Measurements from ENCODE around the gene YAP1. TPM values are rescaled to one million over a fixed set of nuclear protein-coding genes. Genes with fewer than 3 reads are reported as not detected.

The YAP1 gene
- total and polyA plus RNA-seq, 2 donors (not counting 1 experiment from before 2014, with no cell fraction given): 116 to 169 TPM

GRCh38 chr11:102073253-102073652 is 37.0 kb upstream of the YAP1 start:
- no peaks in the 10 kb centered on the region for H4K20me1 ChIP-seq (ENCODE audit: control insufficient read depth, extremely low read depth, insufficient read depth, low read length)
- no peak overlapping the region for H3K4me3 ChIP-seq (replicated peaks in 1 of 4; ENCODE audit: control extremely low read depth in 1 of 4, insufficient read depth in 1 of 4, low read depth in 3 of 4, low read length in 4 of 4)
- no peak overlapping the region for H3K27ac ChIP-seq (ENCODE audit: insufficient read depth, low read length)
- no peaks in the 10 kb centered on the region for H3K79me2 ChIP-seq (ENCODE audit: control insufficient read depth, insufficient read depth, low read length)
- H3K9ac ChIP-seq (ENCODE audit: insufficient read depth, low read length): no peak overlapping the region
- H3K27me3 ChIP-seq (ENCODE audit: control insufficient read depth, insufficient read depth, low read length): no peaks in the 10 kb centered on the region
- no peak for DNase-seq (ENCODE audit: low read depth in 2 of 2)
- H3K36me3 ChIP-seq (ENCODE audit: control insufficient read depth, insufficient read depth, low read length): no peaks in the 10 kb centered on the region
- no peak overlapping the region for H2AFZ ChIP-seq (ENCODE audit: low read length)
- H3K4me2 ChIP-seq (ENCODE audit: extremely low read depth, insufficient read depth, low read length): no peak overlapping the region
- no peaks in the 10 kb centered on the region for H3K9me3 ChIP-seq (ENCODE audit: control insufficient read depth, insufficient read depth, low read depth, low read length)
- no peaks in the 10 kb centered on the region for H3K4me1 ChIP-seq (ENCODE audit: control insufficient read depth, extremely low read depth, insufficient read depth, low read length)
- TF ChIP-seq CTCF (conservative IDR thresholded peaks at IDR 0.05 in 1 of 2, IDR thresholded peaks at IDR 0.05 in 1 of 2; ENCODE audit: low read depth in 1 of 2, low read length in 2 of 2) (no peak), EZH2 (IDR thresholded peaks at IDR 0.05; ENCODE audit: low read length, missing control alignments) (no peak)

GRCh38 chr11:102079625-102080024 is 30.6 kb upstream of the YAP1 start:
- H3K4me2 ChIP-seq (ENCODE audit: extremely low read depth, insufficient read depth, low read length): no peak overlapping the region
- H3K27ac ChIP-seq (ENCODE audit: insufficient read depth, low read length): no peak overlapping the region
- no peaks in the 10 kb centered on the region for H4K20me1 ChIP-seq (ENCODE audit: control insufficient read depth, extremely low read depth, insufficient read depth, low read length)
- no peaks in the 10 kb centered on the region for H3K9me3 ChIP-seq (ENCODE audit: control insufficient read depth, insufficient read depth, low read depth, low read length)
- H3K36me3 ChIP-seq (ENCODE audit: control insufficient read depth, insufficient read depth, low read length): no peaks in the 10 kb centered on the region
- H2AFZ ChIP-seq (ENCODE audit: low read length): no peak overlapping the region
- TF ChIP-seq CTCF (conservative IDR thresholded peaks at IDR 0.05 in 1 of 2, IDR thresholded peaks at IDR 0.05 in 1 of 2; ENCODE audit: low read depth in 1 of 2, low read length in 2 of 2) (no peak), EZH2 (IDR thresholded peaks at IDR 0.05; ENCODE audit: low read length, missing control alignments) (no peak)
- no peaks in the 10 kb centered on the region for H3K79me2 ChIP-seq (ENCODE audit: control insufficient read depth, insufficient read depth, low read length)
- no peak overlapping the region for H3K9ac ChIP-seq (ENCODE audit: insufficient read depth, low read length)
- no peak overlapping the region for H3K4me3 ChIP-seq (replicated peaks in 1 of 4; ENCODE audit: control extremely low read depth in 1 of 4, insufficient read depth in 1 of 4, low read depth in 3 of 4, low read length in 4 of 4)
- H3K27me3 ChIP-seq (ENCODE audit: control insufficient read depth, insufficient read depth, low read length): no peaks in the 10 kb centered on the region
- no peaks in the 10 kb centered on the region for H3K4me1 ChIP-seq (ENCODE audit: control insufficient read depth, extremely low read depth, insufficient read depth, low read length)
- DNase-seq (ENCODE audit: low read depth in 2 of 2): no peak

GRCh38 chr11:102081313-102081712 is 28.9 kb upstream of the YAP1 start:
- no peaks in the 10 kb centered on the region for H3K9me3 ChIP-seq (ENCODE audit: control insufficient read depth, insufficient read depth, low read depth, low read length)
- no peak overlapping the region for H3K4me2 ChIP-seq (ENCODE audit: extremely low read depth, insufficient read depth, low read length)
- H2AFZ ChIP-seq (ENCODE audit: low read length): no peak overlapping the region
- H3K27me3 ChIP-seq (ENCODE audit: control insufficient read depth, insufficient read depth, low read length): no peaks in the 10 kb centered on the region
- H3K27ac ChIP-seq (ENCODE audit: insufficient read depth, low read length): no peak overlapping the region
- no peak overlapping the region for H3K9ac ChIP-seq (ENCODE audit: insufficient read depth, low read length)
- TF ChIP-seq CTCF (conservative IDR thresholded peaks at IDR 0.05 in 1 of 2, IDR thresholded peaks at IDR 0.05 in 1 of 2; ENCODE audit: low read depth in 1 of 2, low read length in 2 of 2): no peak
- TF ChIP-seq EZH2 (IDR thresholded peaks at IDR 0.05; ENCODE audit: low read length, missing control alignments): no peak
- no peaks in the 10 kb centered on the region for H3K36me3 ChIP-seq (ENCODE audit: control insufficient read depth, insufficient read depth, low read length)
- no peak overlapping the region for H3K4me3 ChIP-seq (replicated peaks in 1 of 4; ENCODE audit: control extremely low read depth in 1 of 4, insufficient read depth in 1 of 4, low read depth in 3 of 4, low read length in 4 of 4)
- H4K20me1 ChIP-seq (ENCODE audit: control insufficient read depth, extremely low read depth, insufficient read depth, low read length): no peaks in the 10 kb centered on the region
- H3K79me2 ChIP-seq (ENCODE audit: control insufficient read depth, insufficient read depth, low read length): no peaks in the 10 kb centered on the region
- H3K4me1 ChIP-seq (ENCODE audit: control insufficient read depth, extremely low read depth, insufficient read depth, low read length): no peaks in the 10 kb centered on the region
- DNase-seq (ENCODE audit: low read depth in 2 of 2): no peak
